Kidney (tissue), 14 donors: ENCODE results near the gene DDI2. TPM values are rescaled to one million over a fixed set of nuclear protein-coding genes. Genes with fewer than 3 reads are reported as not detected.

Experiments used
- DNase-seq, 5 donors: peaks; one replicate each; pipeline ENCODE4 v3.0.0-alpha.2; 2013 to 2020
- FAIRE-seq: peaks from 2 replicates; lab custom pipeline; 2012; peaks lifted over from hg19 to GRCh38; lab: Jason Lieb, UNC
- H3K27ac ChIP-seq, 2 donors: one replicate each; pipeline ENCODE4 v1.7.0; 2013; ENCODE audit warnings: low read depth in 2 of 2, low read length in 2 of 2, inconsistent platforms in 1 of 2
- H3K27me3 ChIP-seq: one replicate; pipeline ENCODE4 v1.7.1; 2013; ENCODE audit warnings: low read length, inconsistent platforms; ENCODE audit not compliant: control insufficient read depth, insufficient read depth
- H3K36me3 ChIP-seq, 3 donors: one replicate each; pipeline versions ENCODE4 v1.7.0 to v1.7.1; 2013; ENCODE audit warnings: low read length in 3 of 3, control low read depth in 1 of 3, inconsistent platforms in 1 of 3; ENCODE audit not compliant: insufficient read depth in 3 of 3, control insufficient read depth in 2 of 3
- H3K4me1 ChIP-seq, 3 donors: one replicate each; pipeline versions ENCODE4 v1.7.0 to v1.7.1; 2013; ENCODE audit warnings: low read length in 3 of 3, inconsistent platforms in 1 of 3, low read depth in 1 of 3; ENCODE audit not compliant: control insufficient read depth in 2 of 3, insufficient read depth in 2 of 3
- H3K4me3 ChIP-seq, 3 donors: one replicate each; pipeline versions ENCODE4 v1.7.0 to v1.8.1; 2013; ENCODE audit warnings: low read length in 3 of 3, control low read depth in 1 of 3, inconsistent platforms in 1 of 3
- H3K9ac ChIP-seq, 3 donors: one replicate each; pipeline versions ENCODE4 v1.7.0 to v1.7.1; 2013; ENCODE audit warnings: low read length in 3 of 3, control low read depth in 1 of 3, inconsistent platforms in 1 of 3
- H3K9me3 ChIP-seq, 3 donors: one replicate each; pipeline versions ENCODE4 v1.7.0 to v1.7.1; 2013; ENCODE audit warnings: low read length in 3 of 3, control low read depth in 1 of 3, inconsistent platforms in 1 of 3; ENCODE audit not compliant: control insufficient read depth in 2 of 3, insufficient read depth in 1 of 3
- CTCF ChIP-seq: IDR thresholded peaks from 3 replicates; pipeline ENCODE4 v1.5.1; 2012; ENCODE audit warnings: mild to moderate bottlenecking, moderate library complexity, borderline replicate concordance; ENCODE audit not compliant: insufficient read depth; ENCODE audit errors: extremely low read depth
- intact Hi-C: fragments of 100-400 bp; cut with DNase I; formaldehyde crosslinking; loops from one replicate; pipeline ENCODE4 v1.11.1; 2022
- polyA plus RNA-seq: library from polyadenylated mRNA; stranded (reverse); fragments of 350-450 nt; fragmentation: Illumina TruSeq; extraction: RNeasy Lipid Tissue Mini Kit (QIAGEN cat#74804); gene quantifications from one replicate; pipeline ENCODE4 v1.2.3, GENCODE V29; 2014; ENCODE audit warnings: low read depth, low replicate concordance; ENCODE audit not compliant: insufficient read depth
- total RNA-seq: library from RNA; stranded (reverse); fragmentation: NEBNext Ultra II Directional; extraction: Animal tissue kit (Norgen Biotek cat#: 25700); gene quantifications from one replicate; pipeline ENCODE4 v1.2.1, GENCODE V29; 2021
- donor health status: control.
- donor health status: control.
- donor health status: control.
- donor health status: control.
- donor health status: control.
- donor health status: DM: yes; HTN: yes; CAD: no.
- donor health status: Normal renal cell carcinoma (clear cell type).

DDI2 gene
- total and polyA plus RNA-seq, 2 donors from 2014 or later, result 4.0 to 28.3 TPM

- no peak for FAIRE-seq
- Histone ChIP-seq H3K27me3 (no peaks in the 10 kb centered on the region), H3K4me3 (no peak overlapping the region), H3K27ac (no peak overlapping the region), H3K9me3 (no peaks in the 10 kb centered on the region), H3K4me1 (no peaks in the 10 kb centered on the region), H3K36me3 (no peaks in the 10 kb centered on the region), H3K9ac (no peak overlapping the region)
- DNase-seq, result no peak
- TF ChIP-seq CTCF, result no peak
- intact Hi-C loops, result no loop called here
Observed at GRCh38 chr1:15674386-15675159, 57.3 kb downstream of the DDI2 start.

- H3K4me3 ChIP-seq, result no peak overlapping the region
- DNase-seq, result no peak
- peaks cover 0 to 2% (median 0%) of the 10 kb centered on the region in 3 donors for H3K4me1 ChIP-seq
- H3K9ac ChIP-seq, result no peak overlapping the region
- no peaks in the 10 kb centered on the region for H3K27me3 ChIP-seq
- H3K27ac ChIP-seq, result no peak overlapping the region
- TF ChIP-seq CTCF, result no peak
- intact Hi-C loops, result no loop called here
- H3K36me3 ChIP-seq, result no peaks in the 10 kb centered on the region
- FAIRE-seq, result no peak
- H3K9me3 ChIP-seq, result no peaks in the 10 kb centered on the region
Observed at GRCh38 chr1:15676010-15676409, 58.8 kb downstream of the DDI2 start.

- DNase-seq, result no peak
- Histone ChIP-seq H3K36me3 (no peaks in the 10 kb centered on the region), H3K9ac (no peak overlapping the region), H3K27ac (no peak overlapping the region), H3K4me1 (peaks cover 0 to 3% (median 0%) of the 10 kb centered on the region in 3 donors), H3K27me3 (no peaks in the 10 kb centered on the region), H3K4me3 (no peak overlapping the region), H3K9me3 (no peaks in the 10 kb centered on the region)
- no peak for FAIRE-seq
- TF ChIP-seq CTCF, result no peak
- intact Hi-C loops, result no loop called here
Observed at GRCh38 chr1:15676688-15677661, 59.7 kb downstream of the DDI2 start.
